ENCODE results near the gene PIK3R5.
"Not testable (repeated sequence)": the region's sequence is repeated elsewhere in the genome, so short reads cannot be mapped to it uniquely, and the experiment has no call there.

Gene PIK3R5

DNA sequence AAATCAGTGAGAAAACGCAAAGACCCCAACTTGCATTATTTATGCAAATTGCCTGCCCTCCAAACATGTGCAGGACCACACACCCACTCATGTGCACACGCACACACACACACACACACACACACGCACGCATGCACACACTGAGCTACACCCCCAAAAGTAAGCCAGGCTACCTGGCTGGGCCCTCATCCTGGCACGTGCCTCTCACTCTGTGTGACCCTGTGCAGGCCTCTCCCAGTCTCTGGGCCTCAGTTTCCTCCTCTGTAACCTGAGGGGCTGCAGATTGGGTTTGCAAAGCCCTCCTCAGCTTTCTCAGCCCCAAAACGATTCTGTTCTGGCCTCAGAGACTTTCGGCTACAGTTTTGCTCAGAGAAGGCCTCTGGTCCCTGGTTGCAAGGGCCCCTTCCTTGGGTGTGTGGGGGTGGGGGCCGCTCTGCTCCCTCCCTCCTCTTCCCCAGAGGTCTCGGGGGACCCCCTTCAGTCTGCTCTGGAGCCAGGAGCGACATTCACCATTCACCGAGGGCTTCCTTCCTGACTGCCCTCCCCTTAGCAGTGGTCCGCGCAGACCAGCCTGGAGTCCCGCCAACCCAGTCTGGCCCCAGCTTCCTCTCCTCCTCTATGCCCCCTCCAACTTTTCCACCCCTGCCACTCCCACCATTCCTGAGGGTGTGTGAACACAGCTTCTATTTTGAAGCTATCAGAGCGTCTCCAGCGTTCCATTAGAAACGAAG, 92.6 kb downstream of the PIK3R5 start:
- no peak for DNase-seq

DNA sequence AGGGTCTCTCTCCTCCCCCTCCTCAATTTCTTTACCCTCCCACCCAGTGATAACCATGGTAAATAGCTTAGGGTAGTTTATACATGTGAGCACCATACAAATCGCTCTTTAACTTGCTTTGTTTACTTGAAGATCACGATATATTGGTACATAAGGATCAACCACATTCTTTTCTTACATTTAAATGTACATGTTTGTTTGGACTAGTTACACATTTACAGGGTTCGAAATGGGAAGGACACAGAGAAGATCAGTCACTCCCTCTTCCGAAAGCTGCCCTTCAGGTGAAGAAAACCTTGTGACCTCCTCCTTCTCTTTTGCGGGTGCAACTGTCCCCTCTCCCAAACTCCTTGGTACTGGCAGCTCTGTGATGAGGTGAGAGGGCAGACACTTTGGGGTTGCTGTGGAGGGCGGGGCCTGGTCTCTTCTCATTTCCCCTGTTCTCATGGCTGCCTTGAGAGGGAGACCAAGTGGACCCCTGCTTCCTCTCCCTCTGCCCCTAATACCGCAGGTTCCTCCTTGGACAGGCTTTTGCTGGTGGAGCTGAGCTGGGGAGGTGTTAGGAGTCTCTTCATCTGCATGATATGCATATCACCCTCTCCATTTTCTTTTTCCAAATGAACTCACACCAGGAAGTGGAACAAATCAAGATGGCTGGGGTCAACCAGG, 93.3 kb downstream of the PIK3R5 start:
- DNase-seq, result no peak

DNA sequence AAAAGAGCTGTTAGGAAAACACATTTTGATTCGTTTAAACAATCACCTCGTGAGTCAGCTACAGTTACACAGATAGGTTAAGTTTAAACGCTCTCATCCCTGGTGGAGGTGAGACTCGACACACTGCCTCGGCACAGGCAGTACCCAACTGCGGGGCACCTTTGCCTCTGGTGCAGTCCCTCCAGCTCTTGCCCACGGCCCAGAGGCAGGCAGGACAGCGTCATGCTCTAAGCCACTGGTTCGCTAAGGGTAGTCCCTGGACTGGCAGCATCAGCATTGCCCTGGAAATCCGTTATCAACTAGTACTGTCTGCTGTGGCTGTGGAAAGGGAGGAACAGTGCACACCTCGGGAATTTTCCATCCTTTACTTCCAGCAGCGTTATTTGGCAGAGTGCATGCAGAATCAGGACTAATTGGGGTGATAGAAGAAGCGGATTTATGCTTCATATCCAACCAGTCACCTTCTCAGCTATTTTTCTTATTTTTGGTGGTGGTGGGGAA, 94.4 kb downstream of the PIK3R5 start:
- DNase-seq, result no peak

DNA sequence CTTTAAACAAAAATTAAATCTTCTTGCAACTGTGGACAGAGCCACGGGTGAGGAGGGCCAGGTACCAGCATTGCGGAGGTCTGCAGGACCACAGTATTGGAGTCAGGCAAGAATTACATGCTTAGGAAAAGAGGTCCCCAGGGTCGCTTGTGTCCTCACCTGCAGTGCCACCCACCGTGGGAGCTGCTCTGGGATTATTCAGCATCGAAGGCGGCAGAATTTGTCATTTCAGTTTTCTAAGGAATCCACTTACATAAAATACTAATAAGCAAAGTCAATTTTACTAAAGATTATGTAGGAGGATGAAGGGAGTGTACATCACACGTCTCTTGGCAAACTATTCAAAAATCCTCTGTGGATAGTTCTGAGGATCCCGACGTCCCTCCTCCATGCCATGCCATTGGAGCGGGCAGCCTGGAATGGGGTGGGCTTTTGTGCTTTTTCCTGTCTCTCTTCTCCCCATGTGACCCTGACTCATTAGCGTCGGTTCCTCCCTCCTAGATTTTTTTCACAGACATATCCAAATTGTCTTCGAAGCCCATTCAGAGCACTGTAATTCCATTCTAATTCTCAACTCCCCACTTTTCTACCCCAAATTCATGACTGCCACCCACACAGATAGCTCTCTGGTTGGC, 95.0 kb downstream of the PIK3R5 start:
- no peak for DNase-seq

DNA sequence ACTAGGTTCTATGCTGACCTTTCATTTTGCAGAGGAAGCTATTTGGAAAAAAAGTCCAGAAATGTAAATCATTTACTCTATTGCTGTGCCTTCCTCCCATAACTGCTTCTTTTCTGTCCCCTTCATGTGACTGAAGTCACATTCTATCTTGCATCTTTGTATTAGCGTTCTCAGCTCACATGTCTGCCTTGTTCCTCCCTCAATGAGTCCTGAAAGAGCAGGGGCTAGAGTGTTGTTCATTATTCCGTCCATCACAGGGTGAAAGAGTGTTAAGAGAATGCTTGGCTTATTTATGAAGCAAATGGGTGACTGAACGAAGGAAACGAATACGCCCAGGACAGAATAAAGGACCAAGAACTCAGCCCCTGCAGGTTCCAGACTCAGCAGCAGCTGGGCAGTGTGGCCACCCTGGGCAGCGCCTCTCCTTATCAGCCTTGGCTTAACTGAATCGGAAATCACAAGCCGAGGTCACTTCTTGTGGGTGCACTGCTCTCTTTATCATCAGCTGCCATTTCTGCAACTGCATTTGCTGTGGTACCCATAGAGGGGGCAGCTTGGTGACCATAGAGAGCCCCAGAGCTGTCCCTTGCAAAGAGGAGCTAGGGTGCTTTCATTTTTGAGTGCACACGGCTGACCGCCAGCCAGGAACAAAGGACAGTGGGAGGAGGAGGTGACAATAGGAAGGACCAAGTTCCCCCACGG, 96.2 kb downstream of the PIK3R5 start:
- no peak for DNase-seq

DNA sequence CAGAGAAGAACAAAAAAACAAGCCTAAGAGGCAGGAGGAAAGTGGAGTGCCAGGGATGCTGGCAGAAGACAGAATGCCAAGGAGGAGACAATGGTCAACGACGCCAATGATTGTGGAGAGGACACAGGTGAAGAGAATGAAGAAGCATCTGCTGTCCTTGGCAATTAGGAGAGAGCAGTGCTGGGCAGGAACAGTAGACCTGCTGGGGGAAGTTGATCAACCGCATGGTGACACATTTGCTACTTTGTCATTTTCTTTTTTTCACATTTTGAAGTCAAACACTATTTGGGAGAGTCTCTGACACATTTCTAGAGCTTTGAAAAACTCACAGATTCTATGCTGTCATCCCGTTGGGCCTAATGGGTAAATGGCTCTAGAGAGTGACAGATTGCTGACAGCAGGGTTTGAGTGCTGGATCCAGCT, 97.0 kb downstream of the PIK3R5 start:
- DNase-seq, result no peak

DNA sequence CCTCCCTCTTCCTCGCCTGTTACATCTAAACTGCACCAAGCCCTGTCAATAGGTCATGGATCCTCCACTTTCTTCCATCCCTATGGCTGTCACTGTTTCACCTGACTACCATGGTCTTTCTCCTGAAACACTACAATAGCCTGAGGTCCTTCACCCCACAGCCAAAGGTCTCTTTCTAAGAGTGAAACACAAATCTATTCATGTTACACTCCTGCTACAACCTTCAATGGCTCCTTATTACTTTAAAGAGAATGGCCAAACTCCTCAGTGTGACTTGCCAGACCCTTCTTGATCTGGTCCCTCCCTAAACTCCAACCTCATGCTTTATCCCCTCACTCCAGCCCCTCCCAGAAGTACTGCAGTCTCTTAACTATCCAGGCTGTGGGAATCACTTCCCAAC, 97.4 kb downstream of the PIK3R5 start:
- no peak for DNase-seq

DNA sequence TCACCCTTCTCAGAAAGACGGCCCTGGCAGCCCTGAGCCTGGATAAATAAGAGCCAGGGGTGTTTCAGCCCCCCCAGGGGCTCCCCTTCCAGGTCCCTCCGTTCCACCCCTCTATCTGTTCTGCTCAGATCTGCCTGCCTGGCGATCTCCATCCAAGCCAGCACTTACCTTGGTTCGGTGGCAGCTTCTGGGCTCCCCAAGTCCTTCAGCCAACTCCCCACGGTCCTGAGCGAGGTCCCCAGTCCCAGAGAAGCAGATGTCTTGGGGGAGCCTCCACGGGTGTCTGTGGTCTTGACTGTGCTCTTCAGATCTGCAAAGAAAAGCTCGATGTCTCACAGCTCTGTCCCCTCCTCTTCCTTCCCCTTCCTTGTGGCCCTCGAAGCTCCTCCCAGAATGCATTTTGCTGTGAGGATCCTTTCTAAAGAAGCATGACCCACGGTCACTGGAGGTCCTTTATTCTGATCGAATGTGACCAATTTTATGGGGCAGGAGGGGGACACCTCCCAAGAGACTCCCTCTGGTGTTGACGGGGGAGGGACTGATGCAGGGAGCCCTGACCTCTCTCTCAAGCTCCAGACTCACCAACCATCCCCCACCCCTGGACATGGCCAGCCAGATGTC, 98.0 kb downstream of the PIK3R5 start, which contains the start of gene PIK3R6:
Gene PIK3R6, minus strand, starts transcription at position 314 of the 621 bp plus-strand sequence. CDS start 17,880 bp downstream, outside the sequence.
- no peak for DNase-seq

DNA sequence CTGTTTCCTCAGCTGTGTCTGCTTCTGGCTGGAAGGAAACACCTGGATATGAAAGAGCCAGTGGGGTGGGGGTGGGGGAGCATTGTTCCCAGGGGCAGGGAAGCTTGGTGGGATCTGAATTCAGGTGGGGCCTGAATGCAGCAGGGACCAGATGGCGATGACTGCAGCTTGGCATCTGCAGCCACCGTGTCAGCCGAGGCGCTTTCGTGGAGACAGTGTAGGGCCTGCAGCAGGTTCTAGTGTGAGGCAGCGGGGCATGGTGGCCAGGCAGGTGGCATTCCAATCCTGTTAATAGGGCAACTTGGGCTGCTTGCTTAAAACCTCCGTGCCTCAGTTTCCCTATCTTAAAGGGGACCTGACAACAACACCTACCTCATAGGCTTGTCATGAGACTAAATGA, 99.7 kb downstream of the PIK3R5 start:
- DNase-seq, result no peak

DNA sequence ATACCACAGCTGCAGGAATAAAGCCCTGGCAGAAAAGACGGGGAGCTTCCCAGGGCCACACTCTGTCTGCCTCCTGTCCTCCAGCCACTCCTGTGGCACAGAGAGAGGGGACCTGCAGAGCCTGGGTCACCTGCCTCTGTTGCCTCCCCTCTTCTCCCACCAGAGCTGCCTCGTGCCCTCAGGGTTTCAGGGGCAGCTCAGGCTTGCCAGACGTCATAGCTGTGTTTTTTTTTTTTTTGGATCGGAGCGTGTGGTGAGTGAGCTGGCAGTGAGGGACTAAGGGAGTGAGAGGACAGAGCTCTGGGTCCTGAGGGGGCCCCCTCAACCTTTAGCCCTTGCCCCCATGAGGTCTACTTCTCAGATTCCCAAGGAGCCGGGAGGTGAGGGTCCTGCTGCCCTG, 100.1 kb downstream of the PIK3R5 start:
- DNase-seq, result no peak

DNA sequence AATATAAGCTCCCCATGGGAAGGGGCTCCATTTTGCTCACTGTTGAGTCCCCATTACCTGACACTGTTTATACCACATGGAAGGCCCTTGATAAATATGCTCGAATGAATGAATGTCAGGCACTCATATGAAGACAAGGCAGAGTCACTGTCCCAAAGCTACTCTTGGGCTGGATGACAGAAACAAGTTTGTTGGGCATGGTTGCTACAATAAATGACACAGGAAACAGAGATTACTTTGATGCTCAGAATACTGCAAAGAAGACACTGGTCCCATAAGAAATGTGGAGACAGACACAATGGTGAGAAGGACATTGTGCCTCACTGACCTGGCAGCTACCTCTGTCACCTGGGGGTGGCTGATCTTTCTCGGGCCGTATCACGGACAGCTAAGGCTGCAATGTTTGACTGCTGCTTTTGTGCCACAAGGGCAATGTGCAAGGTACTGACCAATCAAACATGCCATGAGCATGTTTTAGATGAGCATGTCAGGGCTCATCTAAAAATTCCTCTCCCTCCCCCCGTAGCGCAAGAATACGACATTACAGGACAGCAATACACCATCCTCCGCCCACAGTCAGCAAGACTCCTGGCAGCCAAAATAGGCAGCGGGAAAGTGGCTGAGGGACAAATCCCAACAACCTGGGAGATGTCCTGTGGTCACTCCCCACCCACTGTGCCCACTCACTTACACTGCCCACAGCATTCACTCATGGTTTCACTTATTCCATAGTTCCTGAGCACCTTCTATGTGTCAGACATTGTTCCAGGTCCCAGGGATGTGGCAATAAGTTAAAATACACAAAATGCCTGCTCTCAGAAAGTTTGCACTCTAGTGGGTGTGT, 103.1 kb downstream of the PIK3R5 start:
- DNase-seq, result no peak

DNA sequence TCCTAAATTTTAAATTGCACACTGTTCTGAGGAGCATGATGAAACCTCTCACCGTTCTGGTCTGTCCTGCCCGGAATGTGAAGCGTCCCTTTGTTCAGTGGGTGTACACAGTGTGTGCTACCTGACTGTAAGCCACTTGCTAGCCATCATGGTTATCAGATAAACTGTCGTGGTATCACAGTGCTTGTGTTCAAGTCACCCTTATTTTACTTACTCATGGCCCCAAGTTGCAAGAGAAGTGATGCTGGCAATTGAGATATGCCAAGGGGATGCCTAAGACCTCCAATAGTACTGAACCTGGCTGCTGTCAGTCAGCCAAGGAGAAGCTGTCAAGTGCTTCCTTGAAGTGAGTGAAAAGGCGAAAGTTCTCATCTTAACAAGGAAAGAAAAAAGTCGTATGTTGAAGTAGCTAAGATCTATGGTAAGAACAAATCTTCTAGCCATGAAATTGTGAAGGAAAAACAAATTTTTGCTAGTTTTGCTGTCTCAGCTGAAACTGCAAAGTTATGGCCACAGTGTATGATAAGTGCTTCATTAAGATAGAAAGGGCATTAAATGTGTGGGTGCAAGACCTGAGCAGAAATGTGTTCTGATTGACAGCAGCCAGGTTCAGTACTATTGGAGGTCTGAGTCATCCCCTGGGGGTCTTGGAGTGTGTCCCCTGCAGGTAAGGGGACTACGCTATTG, 103.9 kb downstream of the PIK3R5 start:
- no peak for DNase-seq

DNA sequence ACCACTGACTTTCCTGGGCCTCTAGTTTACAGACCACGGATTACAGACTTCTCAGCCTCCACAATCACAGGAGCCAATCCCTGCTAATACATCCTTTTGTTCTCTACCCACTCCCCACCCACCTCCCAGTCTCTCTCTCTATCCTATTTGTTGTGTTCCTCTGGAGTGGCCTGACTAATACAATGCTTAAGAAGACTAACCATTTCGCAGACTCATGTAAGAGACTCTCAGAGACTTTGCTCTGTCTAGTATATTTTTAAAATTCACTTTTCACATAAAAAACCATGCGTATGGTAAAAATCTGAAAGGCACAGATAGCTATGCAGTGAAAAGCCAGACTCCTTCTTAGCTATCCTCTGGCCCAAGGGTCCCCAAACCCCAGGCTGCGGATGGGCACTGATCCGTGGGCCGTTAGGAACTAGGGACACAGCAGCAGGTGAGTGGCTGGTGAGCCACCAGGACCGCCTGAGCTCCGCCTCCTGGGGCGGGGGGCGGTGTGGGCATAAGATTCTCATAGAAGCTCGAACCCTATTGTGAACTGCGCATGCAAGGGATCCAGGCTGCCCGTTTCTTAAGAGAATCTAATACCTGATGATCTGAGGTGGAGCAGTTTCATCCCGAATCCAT, 105.6 kb downstream of the PIK3R5 start:
- DNase-seq, result no peak

DNA sequence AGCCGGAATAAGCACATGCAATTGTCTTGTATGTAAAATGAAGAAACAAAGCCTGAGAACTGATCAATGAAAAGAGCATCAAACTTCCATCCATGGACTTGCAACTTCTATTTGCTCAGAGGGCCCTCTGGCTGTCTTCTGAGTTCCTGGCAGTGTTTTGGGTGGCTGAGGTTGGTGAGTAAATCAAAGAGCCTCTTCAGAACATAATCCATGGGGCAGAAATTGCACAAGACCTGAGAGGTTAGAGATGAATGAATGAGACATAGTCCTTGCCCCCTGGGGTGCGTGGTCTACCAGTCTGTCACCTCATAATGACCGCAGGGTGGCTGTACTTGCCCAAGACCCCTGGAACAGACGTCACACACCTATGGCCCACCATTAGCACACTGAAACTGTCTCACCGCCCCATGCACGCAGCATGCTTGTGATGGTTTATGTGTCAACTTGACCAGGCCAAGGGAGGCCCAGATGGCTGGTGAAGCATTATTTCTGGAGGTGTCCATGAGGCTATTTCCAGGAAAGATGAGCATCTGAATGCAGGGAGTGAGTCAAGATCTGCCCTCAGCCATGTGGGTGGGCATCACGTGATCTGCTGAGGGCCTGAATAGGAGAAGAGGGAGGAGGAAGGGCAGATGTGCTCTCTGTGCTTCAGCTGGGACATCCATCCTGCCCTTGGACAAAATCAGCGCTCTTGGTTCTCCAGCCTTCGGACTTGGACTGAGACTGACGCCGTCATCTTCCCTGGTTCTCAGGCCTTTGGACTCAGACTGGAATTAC, 106.3 kb downstream of the PIK3R5 start:
- no peak for DNase-seq

DNA sequence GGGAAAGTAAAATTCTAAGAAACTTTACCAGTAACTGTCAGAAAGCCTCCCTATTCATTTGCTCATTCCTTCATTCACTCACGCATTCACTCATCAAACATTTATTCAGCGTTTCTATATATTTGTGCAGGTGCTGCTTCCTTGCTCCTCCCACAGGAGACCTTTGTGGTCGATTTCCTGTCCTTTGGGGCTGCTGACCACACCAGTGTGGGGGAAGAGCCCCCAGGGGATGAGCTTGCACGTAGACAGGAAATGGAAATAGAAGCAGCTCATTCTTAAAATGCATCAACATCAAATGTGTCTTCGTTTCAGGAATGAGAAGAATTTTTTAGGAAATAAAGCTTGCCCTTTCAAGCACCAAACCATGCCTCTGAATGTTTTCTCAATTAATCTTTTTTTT, 107.6 kb downstream of the PIK3R5 start:
- DNase-seq, result no peak

DNA sequence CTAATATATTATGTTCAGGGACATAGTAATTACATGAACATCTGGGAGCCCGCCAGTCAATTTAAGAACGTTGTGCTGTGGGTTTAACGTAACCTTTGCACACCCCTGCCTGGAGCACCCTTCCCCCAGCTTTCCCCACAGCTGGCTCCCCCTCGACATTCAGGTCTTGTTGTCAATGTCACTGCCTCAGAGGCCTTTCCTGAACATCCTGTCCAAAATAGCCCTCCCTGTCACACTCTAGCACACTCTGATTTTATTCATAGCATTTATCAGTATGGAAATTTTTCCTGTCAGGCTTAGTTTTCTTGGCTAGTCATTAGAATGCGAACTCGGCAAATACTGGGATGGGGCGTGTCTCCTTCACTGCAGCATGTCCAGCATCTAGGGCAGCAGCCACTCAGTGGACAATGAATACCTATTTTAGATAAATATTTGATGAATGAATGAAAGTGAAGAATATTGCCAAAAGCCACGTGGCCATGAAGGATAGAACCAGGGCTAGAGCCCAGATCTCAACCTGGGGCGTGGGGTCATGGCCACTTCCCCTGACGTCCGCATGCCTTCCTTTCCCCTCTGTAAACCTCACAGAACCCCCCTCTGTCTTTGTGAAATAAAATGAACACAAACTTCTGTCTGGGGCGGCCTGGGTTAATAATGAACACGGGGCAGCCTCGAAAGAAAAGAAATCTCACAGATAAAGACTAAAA, 108.5 kb downstream of the PIK3R5 start:
- DNase-seq, result no peak

DNA sequence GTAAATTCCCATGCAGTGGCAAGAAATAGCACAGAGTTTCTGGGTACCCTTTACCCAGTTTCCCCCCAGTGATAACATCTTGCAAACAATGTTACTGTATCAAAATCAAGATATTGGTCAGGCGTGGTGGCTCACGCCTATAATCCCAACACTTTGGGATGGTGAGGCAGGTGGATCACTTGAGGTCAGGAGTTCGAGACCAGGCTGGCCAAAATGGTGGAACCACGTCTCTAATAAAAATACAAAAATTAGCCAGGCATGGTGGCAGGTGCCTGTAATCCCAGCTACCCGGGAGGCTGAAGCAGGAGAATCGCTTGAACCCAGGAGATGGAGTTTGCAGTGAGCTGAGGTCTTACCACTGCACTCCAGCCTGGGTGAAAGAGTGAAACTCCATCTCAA, 109.3 kb downstream of the PIK3R5 start:
- DNase-seq, result not testable (repeated sequence)

DNA sequence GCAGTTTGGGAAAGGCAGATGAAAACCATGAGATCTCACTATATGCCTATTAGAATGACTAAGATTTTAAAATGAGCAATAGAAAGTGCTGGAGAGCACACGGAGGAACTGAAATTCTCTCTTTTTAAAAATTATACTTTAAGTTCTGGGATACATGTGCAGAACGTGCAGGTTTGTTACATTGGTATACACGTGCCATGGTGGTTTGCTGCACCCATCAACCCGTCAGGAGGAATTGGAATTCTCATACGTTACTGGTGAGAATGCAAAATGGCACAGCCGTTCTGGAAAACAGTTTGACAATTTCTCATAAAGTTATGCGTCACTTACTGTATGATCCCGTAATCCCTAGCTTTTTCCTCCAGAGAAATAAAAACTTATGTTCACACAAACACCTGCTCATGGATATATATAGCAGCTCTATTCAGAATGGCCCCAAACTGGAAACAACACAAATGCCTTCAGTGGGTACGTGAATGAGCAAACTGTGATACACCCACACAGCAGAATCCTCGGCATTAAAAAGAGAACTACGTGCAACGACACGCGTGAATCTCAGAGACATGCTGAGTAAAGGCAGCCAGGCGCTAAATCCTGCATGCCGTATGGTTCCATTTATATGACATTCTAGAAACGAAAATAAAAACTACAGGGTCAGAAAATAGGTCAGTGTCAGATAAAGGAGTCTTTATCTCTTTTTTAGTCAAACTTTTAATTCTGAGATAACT, 109.9 kb downstream of the PIK3R5 start:
- no peak for DNase-seq

DNA sequence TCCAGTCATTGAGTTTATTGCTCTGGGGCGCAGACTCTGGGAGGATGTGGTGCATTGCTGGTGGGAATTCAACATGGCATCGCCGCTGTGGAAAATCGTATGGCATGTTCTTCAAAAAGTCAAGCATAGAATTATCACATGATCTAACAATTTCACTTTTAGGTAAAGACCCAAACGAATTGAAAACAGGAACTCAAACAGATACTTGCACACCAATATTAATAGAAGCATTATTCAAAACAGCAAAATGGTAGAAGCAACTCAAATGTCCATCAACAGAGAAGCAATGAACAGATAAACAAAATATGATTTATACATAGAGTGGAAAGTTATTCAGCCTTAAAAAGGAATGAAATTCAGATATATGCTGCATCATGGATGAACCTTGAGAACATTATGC, 113.9 kb downstream of the PIK3R5 start:
- no peak for DNase-seq
